GM21526 (cell line): ENCODE measurements around the gene FANCI.

Experiments used
- ATAC-seq: cut with Tn5 transposase; IDR thresholded peaks from one replicate; pipeline ENCODE4 v1.9.1; 2021; ENCODE audit warnings: moderate library complexity; ENCODE audit not compliant: unreplicated experiment, low FRiP score

FANCI gene

GRCh38 chr15:89243691-89244573 is at the start of gene FANCI:
TSS of gene FANCI (plus strand) at chr15:89243979. CDS start at chr15:89247648, 3,669 bp downstream.
- peak; percentile 93 for ATAC-seq

GRCh38 chr15:89194608-89195007 is 49.2 kb upstream of the FANCI start:
- no peak for ATAC-seq

DNA sequence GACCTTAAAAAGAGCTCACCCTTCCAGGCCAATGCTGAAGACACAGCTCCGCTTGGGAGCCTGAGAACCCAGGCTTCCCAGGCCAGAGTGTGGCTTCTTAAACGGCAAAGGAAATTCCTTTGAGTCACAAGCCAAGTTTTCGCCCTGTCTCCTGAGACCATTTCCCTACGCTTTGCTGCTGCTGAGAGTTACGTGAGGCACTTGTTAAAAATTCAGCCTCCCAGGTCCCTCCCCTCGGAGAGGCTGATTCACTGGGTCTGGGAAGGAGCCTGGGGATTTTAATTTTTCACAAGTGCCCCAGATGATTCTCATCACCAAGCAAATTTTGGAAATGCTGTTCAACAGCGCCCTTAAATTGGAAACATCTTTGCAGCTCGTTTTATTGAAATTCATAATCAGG is 47.9 kb upstream of the FANCI start:
- no peak for ATAC-seq

DNA sequence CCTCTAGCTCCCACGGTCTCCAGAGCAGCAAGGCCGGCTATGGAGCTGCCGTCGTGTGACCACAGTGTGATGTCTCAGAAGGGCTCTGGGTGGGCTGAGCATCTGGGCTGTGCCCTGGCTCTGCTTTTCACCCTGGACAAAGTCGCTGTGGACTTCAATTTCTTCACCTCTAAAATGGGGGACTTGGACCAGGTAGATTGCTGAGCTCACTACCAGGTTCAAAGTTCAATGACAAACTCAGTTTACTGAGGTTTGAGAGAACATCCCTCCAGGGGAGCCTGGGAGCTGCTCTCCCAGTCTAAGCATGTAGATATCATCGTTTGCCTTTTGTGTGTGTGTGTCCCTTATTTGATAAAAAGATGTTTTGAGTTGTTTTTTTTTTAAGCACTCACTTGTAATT is 47.5 kb upstream of the FANCI start:
- ATAC-seq: no peak

DNA sequence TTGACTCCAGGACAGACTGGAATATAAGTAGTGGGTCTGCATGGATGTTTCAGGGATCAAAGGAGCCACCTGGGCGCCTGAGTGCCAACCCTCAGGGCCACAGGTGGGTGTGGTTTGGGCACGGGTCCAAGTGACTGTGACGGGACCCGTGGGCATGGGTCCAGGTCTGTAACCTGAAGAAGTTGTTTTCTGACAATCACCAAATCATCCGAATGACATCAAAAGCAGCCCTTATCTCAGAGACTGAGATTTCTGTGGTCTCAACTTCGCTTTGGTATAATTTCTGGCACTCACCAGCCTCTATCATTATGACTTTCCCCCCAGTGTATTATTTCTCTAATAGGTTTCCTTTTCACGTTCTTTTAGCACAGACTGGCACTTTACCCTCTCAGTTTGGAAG is 46.8 kb upstream of the FANCI start:
- ATAC-seq: no peak

DNA sequence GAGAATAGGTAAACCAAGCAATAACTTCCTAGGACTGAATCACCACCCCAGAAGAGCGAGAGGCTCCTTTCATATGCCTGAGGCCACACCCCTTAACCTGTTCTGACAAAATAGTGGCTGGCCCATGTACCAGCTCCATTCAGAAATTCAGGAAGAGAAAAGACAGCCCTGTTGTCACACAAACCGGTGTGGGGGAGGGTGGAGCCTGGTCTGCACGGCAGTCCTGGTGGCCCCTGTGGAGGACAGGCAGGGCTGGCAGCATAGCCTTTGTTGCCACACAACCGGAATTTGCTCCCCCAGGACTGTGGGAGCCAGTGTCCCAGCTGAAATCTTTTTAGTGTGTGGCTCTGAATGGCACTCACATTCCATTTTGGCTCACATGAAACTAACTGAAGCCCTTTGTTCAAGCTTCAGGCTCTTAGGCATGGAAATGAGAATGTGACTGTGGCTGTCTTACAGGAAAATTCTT is 46.2 kb upstream of the FANCI start:
- no peak for ATAC-seq

DNA sequence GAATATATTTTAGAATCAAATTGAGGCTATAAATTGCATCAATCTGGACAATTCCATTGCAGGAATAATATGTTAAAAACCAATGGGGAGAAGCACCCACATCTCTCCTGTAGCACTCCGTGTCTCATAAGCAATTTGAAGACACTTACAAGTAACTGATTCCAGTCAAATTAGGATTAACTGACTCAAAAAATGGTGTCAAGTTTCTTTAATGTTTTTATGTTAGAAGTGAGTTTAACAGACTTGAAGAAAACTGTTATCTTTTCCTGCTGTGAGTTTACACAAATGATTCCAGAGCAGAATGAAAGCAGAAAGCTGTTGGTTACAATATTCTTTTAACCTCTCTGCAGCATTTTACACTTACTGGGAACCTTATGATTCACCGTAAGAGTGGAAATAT is 45.6 kb upstream of the FANCI start:
- ATAC-seq: no peak

DNA sequence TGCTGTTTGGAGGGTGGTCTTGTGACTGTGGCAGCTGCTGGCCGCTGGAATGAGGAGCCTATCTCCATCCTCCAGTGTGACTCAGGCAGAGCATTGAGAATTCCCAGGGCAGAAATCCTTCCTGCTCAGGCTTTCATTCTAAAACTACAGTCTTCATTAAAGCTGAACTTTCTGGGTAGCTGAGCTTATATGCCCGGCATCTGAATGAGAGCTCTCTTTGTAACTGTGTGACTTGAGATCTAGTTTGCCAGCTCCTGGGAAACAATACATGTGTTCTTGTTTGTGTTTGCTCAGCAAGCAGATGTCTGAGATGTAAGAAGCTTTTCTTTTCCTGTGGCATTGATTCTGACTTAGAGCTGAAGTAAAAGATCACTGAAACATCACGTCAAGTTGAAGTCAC is 44.8 kb upstream of the FANCI start:
- ATAC-seq: no peak

- no peak for ATAC-seq
These were observed 44.0 kb upstream of the FANCI start for GRCh38 chr15:89199746-89200145.

DNA sequence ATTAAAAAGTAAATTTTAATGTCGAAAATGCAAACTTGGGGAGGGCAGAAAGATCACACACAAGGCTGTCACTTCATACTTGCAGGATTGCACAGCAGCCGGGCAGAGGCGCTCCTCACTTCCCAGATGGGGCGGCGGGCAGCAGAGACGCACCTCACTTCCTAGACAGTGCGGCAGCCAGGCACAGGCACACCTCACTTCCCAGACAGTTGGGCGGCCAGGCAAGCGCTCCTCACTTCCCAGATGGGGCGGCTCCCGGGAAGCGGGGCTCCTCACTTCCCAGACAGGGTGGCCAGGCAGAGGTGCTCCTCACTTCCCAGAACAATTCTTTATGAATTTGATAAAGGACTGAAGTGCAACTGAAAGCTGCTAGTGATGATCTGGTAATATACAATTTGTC is 43.6 kb upstream of the FANCI start:
- no peak for ATAC-seq

GRCh38 chr15:89201465-89202005 is 42.2 kb upstream of the FANCI start:
- no peak for ATAC-seq

DNA sequence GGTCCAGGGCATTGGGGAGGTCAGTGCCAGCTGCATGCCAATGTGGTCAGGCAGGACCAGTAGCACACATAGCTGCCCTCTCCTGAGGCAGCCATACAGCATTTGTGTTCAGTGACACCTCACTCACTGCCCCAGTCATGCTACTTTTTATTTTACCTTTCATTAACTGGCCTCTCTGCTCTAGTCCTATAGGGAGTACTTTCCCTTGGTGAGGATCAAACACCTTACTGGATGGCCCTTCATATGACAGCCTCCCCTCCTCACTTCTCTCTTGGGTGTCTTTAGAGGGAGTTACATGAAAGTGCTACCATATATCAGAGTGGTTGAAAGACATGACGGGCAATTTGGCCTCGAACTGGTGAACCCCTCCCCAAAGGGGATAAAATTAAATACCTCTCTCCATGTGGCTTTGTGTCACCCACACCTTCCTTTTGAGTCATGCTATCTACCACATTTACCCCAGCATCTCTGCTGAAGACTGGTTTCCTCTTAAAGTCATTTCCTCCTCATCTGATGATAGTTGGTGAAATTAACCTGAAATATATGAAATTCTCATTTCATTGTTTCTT is 40.0 kb upstream of the FANCI start:
- ATAC-seq: no peak

DNA sequence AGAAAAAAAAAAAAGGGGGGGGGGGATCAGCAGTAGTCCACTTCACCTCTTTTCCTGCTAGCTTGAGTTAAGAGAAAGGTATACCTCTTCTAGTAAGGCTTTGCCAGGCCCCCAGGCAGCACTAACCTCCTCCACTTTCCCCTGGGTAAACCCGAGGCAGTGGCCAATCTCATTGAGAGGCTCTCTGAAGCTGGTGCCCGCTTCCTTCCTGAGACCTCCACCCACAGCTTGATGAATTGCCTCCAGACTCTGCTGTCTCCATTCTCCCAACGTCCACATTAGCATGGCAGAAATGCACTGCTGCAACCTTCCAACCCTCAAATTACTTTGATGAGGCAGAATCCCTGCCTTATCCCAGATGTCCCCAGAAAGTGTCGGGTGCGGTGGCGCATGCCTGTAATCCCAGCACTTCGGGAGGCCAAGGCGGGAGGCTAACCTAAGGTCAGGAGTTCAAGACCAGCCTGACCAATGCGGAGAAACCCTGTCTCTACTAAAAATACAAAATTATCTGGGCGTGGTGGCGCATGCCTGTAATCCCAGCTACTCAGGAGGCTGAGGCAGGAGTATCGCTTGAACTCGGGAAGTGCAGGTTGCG is 37.7 kb upstream of the FANCI start:
- no peak for ATAC-seq

- ATAC-seq: peak; percentile 84
These were observed 36.9 kb upstream of the FANCI start for GRCh38 chr15:89206908-89207331.

GRCh38 chr15:89208256-89208655 is 35.5 kb upstream of the FANCI start:
- ATAC-seq: no peak

DNA sequence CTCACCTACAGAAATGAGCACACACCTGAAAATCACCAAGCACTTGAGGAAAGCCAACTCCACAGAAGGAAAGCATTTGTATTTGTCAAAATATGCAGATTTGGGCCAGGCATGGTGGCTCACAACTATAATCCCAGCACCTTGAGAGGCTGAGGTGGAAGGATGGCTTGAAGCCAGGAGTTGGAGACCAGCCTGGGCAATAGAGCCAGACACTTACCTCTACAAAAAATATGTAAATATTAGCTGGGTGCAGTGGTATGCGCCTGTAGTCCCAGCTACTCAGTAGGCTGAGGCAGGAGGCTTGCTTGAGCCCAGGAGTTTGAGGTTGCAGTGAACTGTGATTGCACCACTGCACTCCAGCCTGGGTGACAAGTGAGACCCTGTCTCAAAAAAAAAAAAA is 34.7 kb upstream of the FANCI start:
- no peak for ATAC-seq

DNA sequence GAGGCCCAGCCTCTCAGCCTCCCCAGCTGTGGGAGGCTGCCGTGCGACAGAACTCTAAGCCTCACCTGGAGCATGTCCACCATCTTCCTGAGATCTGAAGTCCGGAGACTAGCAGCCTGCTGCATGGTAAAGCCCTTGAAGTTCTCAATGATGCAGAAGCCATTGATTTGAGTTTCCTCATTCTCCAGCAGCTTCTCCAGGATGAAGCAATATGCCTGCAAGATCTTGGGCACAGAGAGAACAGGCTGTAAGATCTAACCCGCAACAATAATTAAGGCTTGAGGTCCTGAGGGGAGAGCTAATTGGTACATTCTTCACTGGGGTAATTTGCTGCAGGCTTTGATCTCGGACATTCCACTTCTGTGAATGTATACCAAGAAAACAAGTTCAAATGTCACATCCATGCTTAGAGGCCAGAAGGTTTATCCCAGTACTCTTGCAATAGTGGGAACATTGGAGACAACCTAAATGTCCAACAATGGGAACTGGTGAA is 32.1 kb upstream of the FANCI start:
- no peak for ATAC-seq

- ATAC-seq: no peak
These were observed 28.2 kb upstream of the FANCI start for GRCh38 chr15:89215627-89216026.

DNA sequence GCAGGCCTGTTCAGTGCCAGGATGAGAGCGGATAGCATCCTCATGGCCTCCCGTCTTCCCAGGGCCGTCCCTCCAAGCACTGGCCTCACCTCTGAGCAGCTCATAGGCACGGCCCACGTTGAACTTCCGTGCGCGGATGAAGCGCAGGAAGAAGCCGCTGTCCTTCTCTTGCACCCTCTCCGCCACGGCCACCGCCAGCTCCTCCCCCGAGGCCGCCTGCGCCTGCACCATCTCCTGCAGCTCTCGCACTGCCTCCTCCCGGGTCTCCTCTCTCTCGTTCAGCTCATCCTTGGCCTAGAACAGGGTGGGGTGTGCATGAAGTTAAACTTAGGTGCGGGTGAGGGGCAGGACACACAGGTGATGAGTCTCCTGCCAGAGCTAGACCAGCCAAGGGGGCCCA is 26.7 kb upstream of the FANCI start:
- no peak for ATAC-seq

GRCh38 chr15:89217686-89218376 is 25.9 kb upstream of the FANCI start:
- ATAC-seq: no peak

- ATAC-seq: no peak
These were observed 25.2 kb upstream of the FANCI start for GRCh38 chr15:89218531-89218930.
